A549 treated with DMSO at 1 μM for 4 hours (cell line): ENCODE data around the gene POLK. TPM values are rescaled to one million over a fixed set of nuclear protein-coding genes. Genes with fewer than 3 reads are reported as not detected.

Experiments used
- total RNA-seq: library from RNA; stranded (reverse); fragments of 200-300 nt; extraction: Qiagen RNA extraction; gene quantifications from 5 replicates; pipeline ENCODE4 v1.2.3, GENCODE V29; 2022; ENCODE audit warnings: low read depth

POLK gene
- total RNA-seq = 9.2 to 15.2 TPM (median 12.5 TPM) in 5 replicates

DNA sequence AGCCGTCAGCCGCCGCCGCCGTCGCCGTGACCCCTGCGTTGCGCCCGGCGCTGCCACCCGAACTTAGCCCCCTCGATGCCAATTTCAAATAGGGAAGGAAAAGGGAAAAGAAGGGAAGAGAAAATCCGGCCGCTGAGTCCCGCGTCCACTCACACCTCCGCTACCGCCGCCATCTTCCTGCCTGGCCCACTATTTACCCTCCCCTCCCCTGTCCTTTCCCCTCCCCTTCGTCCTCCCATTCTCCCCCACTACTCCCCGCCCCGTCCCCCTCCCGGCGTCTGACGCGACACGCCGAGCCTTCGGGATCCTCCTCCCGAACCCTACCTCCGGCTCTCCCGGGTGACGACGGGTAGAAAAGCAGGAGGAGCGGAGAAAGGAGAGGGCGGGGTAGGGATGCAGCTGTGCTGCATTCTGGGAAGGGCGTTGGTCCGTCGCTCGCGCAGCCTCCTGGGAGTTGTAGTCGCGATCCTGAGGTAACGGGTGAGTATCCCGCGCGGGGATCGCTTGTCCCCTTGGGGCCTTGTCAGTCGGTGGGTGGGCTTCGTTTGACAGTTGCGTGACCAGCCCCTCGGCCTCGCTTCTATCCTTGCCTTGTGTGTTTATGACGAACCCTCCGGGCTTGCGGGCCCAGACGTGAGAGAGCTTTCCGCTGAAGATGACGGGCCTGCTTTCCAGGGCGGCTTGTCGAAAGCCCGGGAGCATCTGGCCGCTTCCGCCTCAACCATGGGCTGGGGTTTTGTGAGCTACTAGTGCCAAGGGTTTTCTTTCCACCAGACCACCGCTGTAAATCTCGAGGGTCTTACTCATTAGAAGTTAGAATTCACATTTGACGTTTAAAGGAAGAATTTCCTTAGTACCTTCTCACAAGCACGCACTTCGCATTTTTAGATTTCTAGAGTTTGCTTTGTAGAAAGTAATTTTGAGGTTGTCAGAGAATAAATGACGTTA, at the start of gene POLK, which contains the start of gene CERT1:
POLK (plus strand) TSS at position 457 of the 948 bp plus-strand sequence.
CERT1 (minus strand) TSS at position 195 of the 948 bp plus-strand sequence. CDS start 422 bp downstream, outside the sequence.

DNA sequence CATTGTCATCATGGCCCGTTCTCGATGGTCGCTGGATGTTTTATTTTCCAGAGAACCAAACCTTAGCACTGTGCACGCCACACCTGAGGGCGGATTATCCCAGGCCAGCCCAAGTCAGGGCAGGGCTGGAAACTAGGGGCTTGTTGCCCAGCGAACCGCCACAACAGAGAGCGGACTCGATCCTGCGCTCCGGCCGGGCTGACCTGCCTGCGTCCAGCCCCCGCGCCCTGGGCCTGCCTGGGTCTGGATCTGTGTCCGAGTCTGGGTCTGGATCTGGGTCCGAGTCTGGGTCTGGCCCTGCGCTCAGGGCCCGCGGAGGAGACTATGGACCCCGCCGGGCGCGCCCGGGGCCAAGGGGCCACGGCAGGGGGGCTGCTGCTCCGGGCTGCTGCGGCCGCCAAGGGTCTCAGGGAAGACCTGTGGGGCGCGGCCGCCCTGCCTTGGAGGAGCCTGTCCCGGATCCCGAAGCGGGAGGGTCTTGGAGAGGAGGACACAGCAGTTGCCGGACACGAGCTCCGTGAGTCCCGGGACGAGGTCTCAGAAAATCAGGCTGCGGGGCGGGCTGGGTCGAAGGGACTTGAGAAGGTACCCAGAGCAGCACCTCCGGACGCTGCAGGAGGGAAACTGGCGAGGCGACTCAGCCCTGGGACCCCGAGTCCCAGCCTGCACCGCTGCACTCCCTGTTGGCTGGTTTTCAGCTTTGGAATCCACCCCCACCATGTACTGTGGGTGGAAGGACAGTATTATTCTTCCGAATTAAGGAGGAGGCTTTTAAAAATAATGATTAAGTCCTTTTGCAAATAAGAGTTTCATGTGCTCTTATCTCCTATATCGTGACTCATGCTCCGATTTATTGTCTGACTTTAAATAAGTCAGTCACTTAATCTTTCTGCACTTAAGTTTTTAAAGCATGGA, 99.9 kb downstream of the POLK start, which contains the start of gene ANKDD1B:
ANKDD1B (plus strand) TSS at position 143 of the 915 bp plus-strand sequence; CDS start at position 325, 182 bp downstream.

Other genes starting within 250 kb of the POLK start
- 29.9 to 34.1 TPM (median 31.5 TPM) in 5 replicates for gene HMGCR, start 174.7 kb upstream of the POLK start, total RNA-seq
- 25.6 to 33.8 TPM (median 29.7 TPM) in 5 replicates for gene CERT1, start 262 bp upstream of the POLK start, total RNA-seq
- 0.09 to 0.16 TPM (median 0.10 TPM) in 3 of 5 replicates, not detected in the others for gene ANKDD1B, start 99.6 kb downstream of the POLK start, total RNA-seq
- gene POC5, start 205.5 kb downstream of the POLK start, total RNA-seq = 10.3 to 13.8 TPM (median 11.9 TPM) in 5 replicates